Islet of Langerhans (tissue), 1 donor: Measurements from ENCODE around the gene MAPK8.

Experiments
- FAIRE-seq: peaks from one replicate; lab custom pipeline; 2011; peaks lifted over from hg19 to GRCh38; lab: Jason Lieb, UNC

MAPK8 gene

GRCh38 chr10:48478980-48479811 is 172.7 kb downstream of the MAPK8 start:
- FAIRE-seq: no peak

GRCh38 chr10:48480397-48481374 is 174.2 kb downstream of the MAPK8 start:
- no peak for FAIRE-seq

DNA sequence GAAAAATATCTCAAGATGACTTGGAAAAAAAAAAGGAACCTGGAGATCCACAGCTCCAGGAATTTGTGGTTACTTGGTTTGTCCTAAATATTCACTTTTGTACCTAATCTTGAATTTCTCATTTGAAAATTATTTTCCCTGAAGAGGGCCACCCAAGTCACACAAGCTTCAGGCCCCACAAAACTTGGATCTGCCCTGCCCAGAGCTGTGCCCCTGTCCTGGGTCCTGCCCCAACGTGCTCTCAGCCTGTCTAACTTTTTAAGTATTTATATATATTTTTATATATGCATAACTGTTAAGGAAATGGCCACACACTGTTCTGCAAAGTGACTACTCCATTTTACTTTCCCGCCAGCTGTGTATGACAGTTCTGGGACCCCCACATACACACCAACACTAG is 174.9 kb downstream of the MAPK8 start:
- no peak for FAIRE-seq

GRCh38 chr10:48482207-48482606 is 175.7 kb downstream of the MAPK8 start:
- no peak for FAIRE-seq

DNA sequence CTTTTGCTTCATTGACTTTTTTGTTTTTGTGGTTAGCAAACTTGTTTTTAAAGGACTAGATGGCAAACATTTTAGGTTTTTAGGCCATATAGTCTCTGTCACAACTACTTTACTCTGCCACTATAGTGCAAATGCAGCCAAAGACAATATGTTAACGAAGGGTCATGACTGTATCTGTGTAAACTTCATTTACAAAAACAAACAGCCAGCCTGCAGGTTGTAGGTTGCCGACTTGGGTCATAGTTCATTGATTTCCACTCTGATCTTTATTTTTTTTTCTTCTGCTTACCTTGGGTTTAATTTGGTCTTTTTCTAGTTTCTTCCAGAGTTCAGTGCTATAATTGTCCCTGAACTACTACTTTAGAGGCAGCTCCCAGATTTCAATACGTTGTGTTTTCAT is 178.4 kb downstream of the MAPK8 start:
- FAIRE-seq: no peak

GRCh38 chr10:48485711-48486110 is 179.2 kb downstream of the MAPK8 start:
- no peak for FAIRE-seq

- FAIRE-seq: no peak
Measured at GRCh38 chr10:48487244-48487643, 180.8 kb downstream of the MAPK8 start.
